Measurements from ENCODE around the gene MRPS10.
A peak's percentile ranks its signal among the peaks of the same experiment; 100 is the strongest.

MRPS10 gene

DNA sequence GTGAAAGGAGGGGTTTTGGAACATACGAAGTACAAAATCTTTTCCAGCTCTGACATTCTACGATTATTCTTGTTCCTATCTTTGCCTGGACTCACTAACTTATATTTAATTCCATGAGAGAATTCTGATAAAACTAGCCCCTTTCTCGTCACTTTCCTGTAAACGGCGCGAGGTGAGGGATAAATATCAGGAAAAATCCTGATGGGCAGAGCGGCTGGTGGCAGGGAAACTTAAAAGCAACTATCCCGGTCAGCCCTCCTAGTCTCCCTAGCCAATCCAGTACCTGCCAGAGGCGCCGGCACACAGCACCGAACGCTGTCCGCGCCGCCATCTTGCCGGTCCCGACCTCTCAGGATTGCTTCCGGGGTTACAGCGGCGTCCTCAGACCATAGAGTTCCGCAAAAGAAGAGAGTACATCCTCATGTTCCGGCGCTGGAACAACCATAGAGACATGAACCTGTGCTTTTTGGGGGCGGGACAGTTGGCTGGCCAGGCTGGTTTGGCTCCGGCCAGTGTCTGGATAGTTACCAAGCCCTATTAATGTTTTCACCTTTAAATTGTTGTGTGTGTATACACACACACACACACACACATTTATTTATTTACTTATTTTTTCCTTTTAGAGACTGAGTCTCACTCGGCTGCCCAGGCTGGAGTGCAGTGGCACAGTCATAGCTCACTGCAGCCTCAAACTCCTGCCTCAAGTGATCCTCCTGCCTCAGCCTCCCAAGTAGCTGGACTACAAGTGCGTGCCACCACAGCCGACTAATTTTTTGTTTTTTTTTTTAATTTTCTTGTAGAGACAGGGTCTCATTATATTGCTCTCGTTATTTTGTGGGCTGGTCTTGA, at the start of gene MRPS10:
Gene MRPS10 (minus strand): TSS at position 343 of the 849 bp plus-strand sequence. CDS start 12 bp downstream, at position 331.
- no peaks in the 10 kb centered on the region for H3K9me3 ChIP-seq (ENCODE audit: control insufficient read depth, insufficient read depth, low read depth, low read length)
- no peaks in the 10 kb centered on the region for H3K27me3 ChIP-seq (ENCODE audit: control insufficient read depth, insufficient read depth, low read length)
- peaks cover 14% of the 10 kb centered on the region for H3K36me3 ChIP-seq (ENCODE audit: control insufficient read depth, insufficient read depth, low read length)
- H3K27ac ChIP-seq (ENCODE audit: low read depth, low read length), result peak within 1 kb of the TSS; percentile 79; the same call in 1 of the 2 replicates
- H3K4me3 ChIP-seq (ENCODE audit: low read depth, low read length), result peak within 1 kb of the TSS; percentile 96
- H3K4me1 ChIP-seq (ENCODE audit: control insufficient read depth, insufficient read depth, low read length), result 0 out of 2 replicates have a peak, but pooled peaks cover 6% of the 10 kb centered on the region
- peak within 1 kb of the TSS; percentile 80 for H3K9ac ChIP-seq (ENCODE audit: low read length)

DNA sequence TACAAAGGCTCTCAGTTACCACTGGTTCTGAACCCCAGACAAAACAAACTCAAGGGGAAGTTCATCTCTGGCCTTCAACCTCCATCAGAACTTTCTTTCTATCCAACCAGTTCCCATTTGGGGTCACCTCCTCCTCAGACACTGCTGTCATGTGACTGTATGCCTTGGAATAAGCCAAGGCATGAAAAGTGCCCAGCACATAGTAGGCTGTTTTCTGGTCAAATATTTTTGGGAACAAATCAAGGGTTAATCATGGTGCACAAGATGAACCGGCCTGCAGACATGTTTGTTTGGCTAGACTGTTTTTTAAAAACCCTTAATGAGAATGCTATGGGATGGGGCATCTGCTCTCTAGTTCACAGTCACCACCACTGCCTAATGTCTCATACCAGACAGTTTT, 48.9 kb upstream of the MRPS10 start:
- Histone ChIP-seq H3K9me3 (ENCODE audit: control insufficient read depth, insufficient read depth, low read depth, low read length) (no peaks in the 10 kb centered on the region), H3K4me1 (ENCODE audit: control insufficient read depth, insufficient read depth, low read length) (peaks cover 15% of the 10 kb centered on the region), H3K4me3 (ENCODE audit: low read depth, low read length) (no peak overlapping the region), H3K27me3 (ENCODE audit: control insufficient read depth, insufficient read depth, low read length) (no peaks in the 10 kb centered on the region), H3K36me3 (ENCODE audit: control insufficient read depth, insufficient read depth, low read length) (peaks cover 10% of the 10 kb centered on the region; the same call in 1 of the 2 replicates), H3K27ac (ENCODE audit: low read depth, low read length) (no peak overlapping the region), H3K9ac (ENCODE audit: low read length) (no peak overlapping the region)

DNA sequence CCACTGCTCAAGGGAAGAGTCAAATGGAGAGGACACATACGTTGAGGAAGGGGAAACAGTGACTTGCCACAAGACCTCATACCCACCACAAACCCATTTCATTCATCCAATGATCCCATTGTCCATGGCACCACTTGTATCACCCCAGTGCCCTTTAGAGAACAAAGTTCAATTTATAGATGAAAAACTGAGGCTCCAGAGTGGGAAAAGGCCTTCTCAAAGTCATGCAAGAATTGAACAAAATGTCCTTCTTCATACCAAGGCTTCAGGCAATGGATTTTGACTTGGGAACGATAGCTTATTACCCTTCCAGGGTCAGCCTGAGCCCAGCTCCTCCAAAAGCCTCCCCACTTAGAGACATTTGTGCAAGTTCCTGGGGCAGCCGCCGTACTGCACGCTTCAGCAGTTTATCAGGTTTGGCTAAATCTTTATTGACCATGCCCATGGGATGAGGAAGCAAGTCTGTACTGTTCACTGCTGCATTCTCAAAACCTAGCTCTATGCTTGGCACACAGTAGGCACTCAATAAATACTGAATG, 47.3 kb upstream of the MRPS10 start:
- Histone ChIP-seq H3K9me3 (ENCODE audit: control insufficient read depth, insufficient read depth, low read depth, low read length) (no peaks in the 10 kb centered on the region), H3K36me3 (ENCODE audit: control insufficient read depth, insufficient read depth, low read length) (peaks cover 10% of the 10 kb centered on the region; the same call in 1 of the 2 replicates), H3K4me3 (ENCODE audit: low read depth, low read length) (no peak overlapping the region), H3K27ac (ENCODE audit: low read depth, low read length) (no peak overlapping the region), H3K4me1 (ENCODE audit: control insufficient read depth, insufficient read depth, low read length) (peaks cover 22% of the 10 kb centered on the region), H3K9ac (ENCODE audit: low read length) (no peak overlapping the region), H3K27me3 (ENCODE audit: control insufficient read depth, insufficient read depth, low read length) (no peaks in the 10 kb centered on the region)

DNA sequence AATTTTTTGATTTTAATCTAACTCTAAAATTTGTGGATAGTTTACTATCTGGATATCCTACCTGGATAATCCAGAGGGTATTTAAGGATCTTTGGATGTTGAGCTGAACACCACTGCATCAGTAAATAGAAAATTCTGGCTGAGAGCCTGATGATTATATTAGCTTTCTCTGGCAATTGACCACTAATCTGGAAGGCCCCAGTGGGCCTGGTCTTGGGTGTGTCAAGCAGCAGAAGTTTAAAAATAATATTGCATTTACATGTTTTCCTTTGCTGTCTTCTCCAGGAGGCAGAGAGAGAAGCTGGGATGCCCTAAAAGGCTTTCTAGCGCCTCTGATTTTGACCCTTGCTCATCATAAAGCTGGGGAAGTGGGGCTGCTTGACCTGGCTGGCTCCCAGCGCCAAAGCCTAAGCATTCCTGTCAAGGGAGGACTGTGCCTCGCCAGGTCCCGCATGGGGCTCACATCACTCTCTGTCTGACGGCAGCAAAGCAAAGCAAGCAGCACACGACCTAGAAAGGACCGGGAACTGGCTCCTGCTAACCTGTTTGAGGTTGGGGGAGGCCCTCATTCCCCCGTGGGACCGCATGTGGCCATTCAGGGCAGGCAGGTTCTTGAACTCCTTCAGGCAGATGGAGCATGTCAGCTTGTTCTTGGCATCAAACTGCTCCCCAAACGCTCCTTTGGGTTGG, 46.6 kb upstream of the MRPS10 start:
- Histone ChIP-seq H3K9me3 (ENCODE audit: control insufficient read depth, insufficient read depth, low read depth, low read length) (no peaks in the 10 kb centered on the region), H3K27ac (ENCODE audit: low read depth, low read length) (no peak overlapping the region), H3K4me3 (ENCODE audit: low read depth, low read length) (no peak overlapping the region), H3K36me3 (ENCODE audit: control insufficient read depth, insufficient read depth, low read length) (peaks cover 10% of the 10 kb centered on the region; the same call in 1 of the 2 replicates), H3K4me1 (ENCODE audit: control insufficient read depth, insufficient read depth, low read length) (peaks cover 24% of the 10 kb centered on the region), H3K27me3 (ENCODE audit: control insufficient read depth, insufficient read depth, low read length) (no peaks in the 10 kb centered on the region), H3K9ac (ENCODE audit: low read length) (no peak overlapping the region)

DNA sequence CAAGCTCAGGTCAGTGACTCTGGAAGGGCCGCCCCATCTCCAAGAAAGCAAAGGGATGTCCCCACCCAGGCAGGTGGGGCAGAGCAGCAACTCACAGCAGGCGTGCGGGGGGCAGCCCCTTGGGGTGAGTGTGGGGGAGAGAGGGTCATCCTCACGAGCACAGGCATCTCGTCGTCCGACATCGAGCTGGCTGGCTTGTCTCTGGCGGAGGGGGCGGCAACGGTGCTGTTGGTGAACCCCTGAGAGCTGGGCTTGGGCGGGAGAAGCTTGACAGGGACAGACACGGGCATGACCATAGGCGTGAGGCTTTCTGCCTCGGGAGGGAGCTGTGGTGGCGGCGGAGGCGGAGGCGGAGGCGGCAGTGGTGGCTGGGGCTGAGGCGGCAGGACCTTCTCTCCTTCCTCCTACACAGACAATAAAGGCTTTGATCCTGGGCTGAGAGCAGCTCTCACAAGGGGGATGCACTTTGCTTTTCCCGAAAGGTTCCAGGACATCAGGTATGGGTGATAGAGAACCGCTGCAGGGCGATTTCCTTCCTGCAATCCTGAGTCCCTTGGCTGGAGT, 45.6 kb upstream of the MRPS10 start:
- no peak overlapping the region for H3K9ac ChIP-seq (ENCODE audit: low read length)
- peaks cover 10% of the 10 kb centered on the region; the same call in 1 of the 2 replicates for H3K36me3 ChIP-seq (ENCODE audit: control insufficient read depth, insufficient read depth, low read length)
- H3K9me3 ChIP-seq (ENCODE audit: control insufficient read depth, insufficient read depth, low read depth, low read length), result no peaks in the 10 kb centered on the region
- H3K4me1 ChIP-seq (ENCODE audit: control insufficient read depth, insufficient read depth, low read length), result peaks cover 26% of the 10 kb centered on the region
- no peak overlapping the region for H3K27ac ChIP-seq (ENCODE audit: low read depth, low read length)
- H3K27me3 ChIP-seq (ENCODE audit: control insufficient read depth, insufficient read depth, low read length), result no peaks in the 10 kb centered on the region
- H3K4me3 ChIP-seq (ENCODE audit: low read depth, low read length), result no peak overlapping the region

DNA sequence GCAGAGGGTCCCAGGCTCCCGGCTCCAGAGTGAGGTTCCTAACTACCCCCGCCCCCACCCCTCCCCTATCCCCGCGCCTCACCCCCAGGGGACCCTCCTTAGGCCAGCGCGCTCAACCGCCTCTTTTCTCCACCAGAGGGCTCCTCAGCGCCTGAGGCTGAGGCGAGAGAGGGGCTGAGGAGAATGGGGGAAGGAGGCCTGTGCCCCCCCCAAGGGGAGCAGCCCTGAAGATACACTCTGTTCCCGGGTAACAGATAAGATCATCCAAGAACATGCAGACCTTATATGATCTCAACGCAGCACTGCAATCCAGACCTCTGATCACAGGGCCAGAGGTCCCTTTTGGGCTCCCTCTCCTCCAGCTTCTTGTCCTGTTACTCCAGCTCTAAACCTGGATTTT, 43.3 kb upstream of the MRPS10 start:
- peaks cover 10% of the 10 kb centered on the region for H3K36me3 ChIP-seq (ENCODE audit: control insufficient read depth, insufficient read depth, low read length)
- H3K4me3 ChIP-seq (ENCODE audit: low read depth, low read length), result peak overlapping the region; percentile 29
- no peak overlapping the region for H3K27ac ChIP-seq (ENCODE audit: low read depth, low read length)
- no peaks in the 10 kb centered on the region for H3K27me3 ChIP-seq (ENCODE audit: control insufficient read depth, insufficient read depth, low read length)
- no peak overlapping the region for H3K9ac ChIP-seq (ENCODE audit: low read length)
- H3K4me1 ChIP-seq (ENCODE audit: control insufficient read depth, insufficient read depth, low read length), result peaks cover 44% of the 10 kb centered on the region
- H3K9me3 ChIP-seq (ENCODE audit: control insufficient read depth, insufficient read depth, low read depth, low read length), result no peaks in the 10 kb centered on the region

DNA sequence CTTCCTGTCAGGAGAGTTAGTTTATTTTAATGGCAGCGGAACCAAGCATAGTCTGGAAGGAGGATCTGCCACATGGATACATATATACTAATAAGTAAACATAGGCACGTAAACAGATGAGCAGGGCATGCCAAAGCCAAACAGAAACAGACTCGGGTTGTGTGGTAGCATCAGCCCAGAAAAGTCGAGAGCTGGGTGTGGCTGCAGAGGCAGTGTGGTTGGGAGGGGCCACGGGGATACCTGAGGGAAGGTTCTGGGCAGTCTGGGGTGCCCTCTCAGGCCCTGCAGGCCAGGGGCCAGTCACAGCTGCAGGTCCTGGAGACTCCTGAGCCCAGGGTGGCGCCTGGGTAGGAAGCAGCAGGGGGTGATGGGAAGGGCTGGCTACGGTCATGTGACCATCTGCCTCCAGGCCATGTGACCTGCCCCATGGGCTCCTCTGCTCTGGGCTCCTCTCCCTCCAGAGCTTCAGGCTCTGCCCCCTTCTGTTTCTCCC, 42.8 kb upstream of the MRPS10 start:
- Histone ChIP-seq H3K27me3 (ENCODE audit: control insufficient read depth, insufficient read depth, low read length) (no peaks in the 10 kb centered on the region), H3K27ac (ENCODE audit: low read depth, low read length) (no peak overlapping the region)

DNA sequence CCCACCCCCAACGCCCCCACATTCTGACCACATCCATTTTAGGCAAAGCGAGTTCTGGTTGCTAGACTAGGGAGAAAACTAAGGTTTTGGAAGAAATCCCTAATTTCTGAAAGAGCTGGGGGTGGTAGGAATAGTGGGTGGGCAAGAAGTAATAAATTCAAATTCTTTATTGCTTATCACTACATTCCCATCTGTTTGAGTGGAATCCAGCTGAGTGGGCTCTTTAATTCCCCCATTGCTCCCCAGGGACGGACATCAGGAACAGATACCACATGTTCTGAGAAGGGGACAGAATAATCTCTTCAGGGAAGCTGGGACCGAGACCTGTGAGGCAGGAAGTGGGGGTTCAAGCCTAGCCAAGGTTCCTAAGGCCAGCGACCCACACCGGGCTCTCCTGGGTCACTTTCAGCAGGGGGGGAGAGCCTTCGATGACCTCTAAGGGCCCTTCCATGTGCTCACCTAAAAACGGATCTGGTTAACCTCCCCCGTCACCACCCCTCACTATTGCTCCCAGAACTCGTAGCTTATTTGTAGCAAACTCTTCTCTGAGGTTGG, 42.3 kb upstream of the MRPS10 start:
- H3K27ac ChIP-seq (ENCODE audit: low read depth, low read length), result no peak overlapping the region
- no peak overlapping the region for H3K4me3 ChIP-seq (ENCODE audit: low read depth, low read length)
- H3K36me3 ChIP-seq (ENCODE audit: control insufficient read depth, insufficient read depth, low read length), result peaks cover 19% of the 10 kb centered on the region
- no peak overlapping the region for H3K9ac ChIP-seq (ENCODE audit: low read length)
- no peaks in the 10 kb centered on the region for H3K27me3 ChIP-seq (ENCODE audit: control insufficient read depth, insufficient read depth, low read length)
- peaks cover 44% of the 10 kb centered on the region for H3K4me1 ChIP-seq (ENCODE audit: control insufficient read depth, insufficient read depth, low read length)
- H3K9me3 ChIP-seq (ENCODE audit: control insufficient read depth, insufficient read depth, low read depth, low read length), result no peaks in the 10 kb centered on the region

More for the DNA sequence above, 42.8 kb upstream of the MRPS10 start:
- Histone ChIP-seq H3K4me1 (ENCODE audit: control insufficient read depth, insufficient read depth, low read length) (peaks cover 44% of the 10 kb centered on the region), H3K9me3 (ENCODE audit: control insufficient read depth, insufficient read depth, low read depth, low read length) (no peaks in the 10 kb centered on the region), H3K36me3 (ENCODE audit: control insufficient read depth, insufficient read depth, low read length) (peaks cover 14% of the 10 kb centered on the region), H3K9ac (ENCODE audit: low read length) (no peak overlapping the region), H3K4me3 (ENCODE audit: low read depth, low read length) (peak overlapping the region; percentile 29)

DNA sequence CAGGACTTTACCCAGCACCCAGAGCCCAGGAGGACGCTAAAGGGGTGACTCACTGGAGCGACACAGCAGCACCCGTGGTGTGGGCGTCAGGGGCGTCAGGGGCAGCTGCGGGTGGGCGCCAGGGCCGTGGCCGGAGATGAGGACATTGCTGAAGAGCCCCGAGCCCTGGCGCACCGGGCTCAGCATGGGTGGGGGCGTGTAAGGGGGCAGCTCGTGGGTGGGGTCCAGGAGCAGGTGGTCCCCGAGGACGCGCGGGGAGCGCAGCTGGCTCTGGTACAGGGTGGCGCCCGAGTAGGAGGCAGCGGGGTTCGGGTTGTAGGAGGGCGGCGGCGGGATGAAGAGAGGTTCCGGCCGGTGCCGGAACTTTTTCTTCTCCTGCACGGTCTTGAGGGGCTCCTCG, 41.6 kb upstream of the MRPS10 start:
- H3K4me1 ChIP-seq (ENCODE audit: control insufficient read depth, insufficient read depth, low read length), result peaks cover 44% of the 10 kb centered on the region
- H3K36me3 ChIP-seq (ENCODE audit: control insufficient read depth, insufficient read depth, low read length), result peaks cover 25% of the 10 kb centered on the region
- no peaks in the 10 kb centered on the region for H3K27me3 ChIP-seq (ENCODE audit: control insufficient read depth, insufficient read depth, low read length)
- no peak overlapping the region for H3K27ac ChIP-seq (ENCODE audit: low read depth, low read length)
- no peak overlapping the region for H3K4me3 ChIP-seq (ENCODE audit: low read depth, low read length)
- no peaks in the 10 kb centered on the region for H3K9me3 ChIP-seq (ENCODE audit: control insufficient read depth, insufficient read depth, low read depth, low read length)
- no peak overlapping the region for H3K9ac ChIP-seq (ENCODE audit: low read length)

DNA sequence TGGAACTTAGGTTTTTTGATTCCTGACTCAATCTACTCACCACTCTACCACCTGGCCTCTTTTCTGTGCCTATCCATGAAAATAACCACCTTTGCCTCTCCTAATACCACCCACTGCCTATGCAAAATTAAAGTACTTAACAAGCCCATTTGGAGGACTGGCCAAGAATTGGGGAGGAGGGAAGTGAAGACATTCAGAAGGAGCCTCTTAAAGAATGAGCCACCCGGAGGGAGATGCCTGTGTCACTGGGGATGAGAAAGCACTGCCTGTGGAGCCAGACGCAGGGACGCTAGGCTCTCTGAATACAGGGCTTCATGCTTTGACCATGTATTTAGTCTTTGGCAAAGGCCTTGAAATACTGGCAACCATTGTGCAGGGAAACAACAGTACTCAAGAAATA, 40.0 kb upstream of the MRPS10 start:
- no peaks in the 10 kb centered on the region for H3K27me3 ChIP-seq (ENCODE audit: control insufficient read depth, insufficient read depth, low read length)
- H3K9me3 ChIP-seq (ENCODE audit: control insufficient read depth, insufficient read depth, low read depth, low read length), result no peaks in the 10 kb centered on the region
- H3K4me3 ChIP-seq (ENCODE audit: low read depth, low read length), result no peak overlapping the region
- H3K27ac ChIP-seq (ENCODE audit: low read depth, low read length), result peak overlapping the region; percentile 44; the same call in 1 of the 2 replicates
- H3K4me1 ChIP-seq (ENCODE audit: control insufficient read depth, insufficient read depth, low read length), result peaks cover 32% of the 10 kb centered on the region
- H3K9ac ChIP-seq (ENCODE audit: low read length), result peak overlapping the region; percentile 4
- H3K36me3 ChIP-seq (ENCODE audit: control insufficient read depth, insufficient read depth, low read length), result peaks cover 37% of the 10 kb centered on the region

Data from HUES6 (cell line).